ENCODE data around the gene OR2B2.
"Not testable (repeated sequence)": the region's sequence is repeated elsewhere in the genome, so short reads cannot be mapped to it uniquely, and the experiment has no call there.

The OR2B2 gene

DNA sequence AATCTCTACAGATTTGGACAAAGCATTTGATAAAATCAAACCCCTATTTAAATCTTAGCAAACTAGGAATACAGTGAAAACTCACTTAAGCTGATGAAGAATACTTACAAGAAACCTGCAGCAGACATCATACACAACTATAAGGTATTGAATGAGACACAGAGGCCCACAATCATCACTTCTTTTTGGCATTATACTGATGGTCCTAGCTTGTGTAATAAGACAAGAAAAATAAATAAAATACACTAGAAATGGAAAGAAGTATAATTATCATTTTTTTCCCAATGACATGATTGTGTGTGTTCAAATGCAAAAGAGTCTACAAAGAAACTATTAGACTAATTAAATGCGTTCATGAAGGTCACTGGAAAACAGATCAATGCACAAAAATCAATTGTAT is 36.0 kb upstream of the OR2B2 start:
- DNase-seq: no peak
- no peak overlapping the region for H3K4ac ChIP-seq (ENCODE audit: low read depth, low read length)
- no peak overlapping the region for H3K14ac ChIP-seq (ENCODE audit: low read length)
- H3K23ac ChIP-seq (ENCODE audit: low read length): no peak overlapping the region
- H4K8ac ChIP-seq (ENCODE audit: low read depth, low read length): no peak overlapping the region
- H3K18ac ChIP-seq (ENCODE audit: low read length): no peak overlapping the region
- no peaks in the 10 kb centered on the region for H3K27me3 ChIP-seq (ENCODE audit: insufficient read depth, low read length)
- H3K9me3 ChIP-seq (ENCODE audit: insufficient read depth, low read depth, low read length): no peaks in the 10 kb centered on the region
- H4K12ac ChIP-seq (ENCODE audit: low read depth, low read length): no peak overlapping the region
- H4K91ac ChIP-seq (ENCODE audit: low read depth, low read length): no peak overlapping the region
- no peak overlapping the region for H2AFZ ChIP-seq (ENCODE audit: insufficient read depth, low read length, poor library complexity)
- H3K36me3 ChIP-seq (ENCODE audit: control insufficient read depth in 1 of 2, insufficient read depth in 2 of 2, low read length in 2 of 2): no peaks in the 10 kb centered on the region
- no peak overlapping the region for H3K4me2 ChIP-seq (ENCODE audit: low read length)
- no peaks in the 10 kb centered on the region for H3K79me2 ChIP-seq (ENCODE audit: control insufficient read depth, insufficient read depth, low read length, poor library complexity)
- no peak overlapping the region for H3K4me3 ChIP-seq (ENCODE audit: low read depth, low read length)
- no peak overlapping the region for H2BK120ac ChIP-seq (ENCODE audit: insufficient read depth, low read length, poor library complexity)
- H2BK12ac ChIP-seq (ENCODE audit: low read length): no peak overlapping the region
- no peaks in the 10 kb centered on the region for H3K79me1 ChIP-seq (ENCODE audit: low read length)
- no peak overlapping the region for H2AK5ac ChIP-seq (ENCODE audit: low read length)
- H3K4me1 ChIP-seq (ENCODE audit: control insufficient read depth in 1 of 2, insufficient read depth in 2 of 2, low read length in 2 of 2): no peaks in the 10 kb centered on the region
- no peak overlapping the region for H3K27ac ChIP-seq (ENCODE audit: low read depth, low read length)
- no peak overlapping the region for H2BK5ac ChIP-seq (ENCODE audit: low read depth, low read length, poor library complexity)
- no CpG with 5 or more reads among the region's 1 CpG for WGBS (ENCODE audit: extremely low coverage, insufficient coverage, insufficient read length)
- no peak overlapping the region for H3K9ac ChIP-seq (ENCODE audit: low read length)

DNA sequence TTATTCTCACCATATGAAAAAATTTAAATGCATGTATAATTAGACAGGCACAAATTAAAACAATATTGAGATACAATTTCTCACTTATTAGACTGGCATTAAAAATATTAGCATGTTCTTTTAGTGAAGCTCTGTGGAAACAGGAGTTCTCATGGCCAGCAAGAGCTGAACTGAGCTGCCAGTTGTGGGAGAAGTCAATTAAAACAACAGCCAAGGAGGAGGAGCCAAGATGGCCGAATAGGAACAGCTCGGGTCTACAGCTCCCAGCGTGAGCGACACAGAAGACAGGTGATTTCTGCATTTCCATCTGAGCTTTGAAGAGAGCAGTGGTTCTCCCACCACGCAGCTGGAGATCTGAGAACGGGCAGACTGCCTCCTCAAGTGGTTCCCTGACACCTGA is 30.9 kb upstream of the OR2B2 start:
- DNase-seq; H2BK12ac ChIP-seq (ENCODE audit: low read length); H3K4me2 ChIP-seq (ENCODE audit: low read length); H4K91ac ChIP-seq (ENCODE audit: low read depth, low read length); H3K9me3 ChIP-seq (ENCODE audit: insufficient read depth, low read depth, low read length); H3K9ac ChIP-seq (ENCODE audit: low read length); H3K79me2 ChIP-seq (ENCODE audit: control insufficient read depth, insufficient read depth, low read length, poor library complexity); H2BK5ac ChIP-seq (ENCODE audit: low read depth, low read length, poor library complexity); H3K14ac ChIP-seq (ENCODE audit: low read length); H2AFZ ChIP-seq (ENCODE audit: insufficient read depth, low read length, poor library complexity); H3K4me3 ChIP-seq (ENCODE audit: low read depth, low read length); H3K27me3 ChIP-seq (ENCODE audit: insufficient read depth, low read length); H3K4ac ChIP-seq (ENCODE audit: low read depth, low read length); H3K36me3 ChIP-seq (ENCODE audit: control insufficient read depth in 1 of 2, insufficient read depth in 2 of 2, low read length in 2 of 2); H3K4me1 ChIP-seq (ENCODE audit: control insufficient read depth in 1 of 2, insufficient read depth in 2 of 2, low read length in 2 of 2); H4K12ac ChIP-seq (ENCODE audit: low read depth, low read length); H3K18ac ChIP-seq (ENCODE audit: low read length); H3K23ac ChIP-seq (ENCODE audit: low read length); H2BK120ac ChIP-seq (ENCODE audit: insufficient read depth, low read length, poor library complexity); H3K27ac ChIP-seq (ENCODE audit: low read depth, low read length); H2AK5ac ChIP-seq (ENCODE audit: low read length); H3K79me1 ChIP-seq (ENCODE audit: low read length); H4K8ac ChIP-seq (ENCODE audit: low read depth, low read length): not testable (repeated sequence)
- WGBS (ENCODE audit: extremely low coverage, insufficient coverage, insufficient read length): no CpG with 5 or more reads among the region's 6 CpGs

DNA sequence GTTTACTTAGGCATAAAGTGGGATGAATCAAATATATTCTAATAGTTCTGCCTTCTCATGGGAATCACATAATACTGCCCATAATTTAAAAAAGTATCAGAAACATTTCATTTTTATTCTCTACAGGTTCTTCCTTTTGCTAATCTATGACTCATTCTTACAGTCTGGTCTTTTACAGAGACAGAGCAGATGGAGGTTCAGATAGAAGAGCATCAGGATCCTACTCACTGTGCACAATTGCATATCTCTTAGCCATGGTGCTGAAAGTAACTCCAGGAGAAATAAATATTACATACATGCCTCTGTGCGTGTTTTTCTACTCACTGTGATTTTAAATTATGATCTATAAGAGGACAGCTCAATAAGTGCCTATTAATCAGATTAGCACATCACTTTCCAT is 28.6 kb upstream of the OR2B2 start:
- Histone ChIP-seq H3K27me3 (ENCODE audit: insufficient read depth, low read length) (no peaks in the 10 kb centered on the region), H3K4me2 (ENCODE audit: low read length) (no peak overlapping the region), H2BK12ac (ENCODE audit: low read length) (no peak overlapping the region), H3K4ac (ENCODE audit: low read depth, low read length) (no peak overlapping the region), H3K18ac (ENCODE audit: low read length) (no peak overlapping the region), H4K8ac (ENCODE audit: low read depth, low read length) (no peak overlapping the region), H2AK5ac (ENCODE audit: low read length) (no peak overlapping the region), H3K79me2 (ENCODE audit: control insufficient read depth, insufficient read depth, low read length, poor library complexity) (no peaks in the 10 kb centered on the region), H3K9me3 (ENCODE audit: insufficient read depth, low read depth, low read length) (no peaks in the 10 kb centered on the region), H2AFZ (ENCODE audit: insufficient read depth, low read length, poor library complexity) (no peak overlapping the region), H3K27ac (ENCODE audit: low read depth, low read length) (no peak overlapping the region), H4K12ac (ENCODE audit: low read depth, low read length) (no peak overlapping the region), H2BK5ac (ENCODE audit: low read depth, low read length, poor library complexity) (no peak overlapping the region), H2BK120ac (ENCODE audit: insufficient read depth, low read length, poor library complexity) (no peak overlapping the region), H3K4me1 (ENCODE audit: control insufficient read depth in 1 of 2, insufficient read depth in 2 of 2, low read length in 2 of 2) (no peaks in the 10 kb centered on the region), H3K9ac (ENCODE audit: low read length) (no peak overlapping the region), H3K36me3 (ENCODE audit: control insufficient read depth in 1 of 2, insufficient read depth in 2 of 2, low read length in 2 of 2) (no peaks in the 10 kb centered on the region), H4K91ac (ENCODE audit: low read depth, low read length) (no peak overlapping the region), H3K4me3 (ENCODE audit: low read depth, low read length) (no peak overlapping the region), H3K79me1 (ENCODE audit: low read length) (no peaks in the 10 kb centered on the region), H3K14ac (ENCODE audit: low read length) (no peak overlapping the region), H3K23ac (ENCODE audit: low read length) (no peak overlapping the region)
- no peak for DNase-seq
- WGBS (ENCODE audit: extremely low coverage, insufficient coverage, insufficient read length): no CpG with 5 or more reads among the region's 1 CpG

DNA sequence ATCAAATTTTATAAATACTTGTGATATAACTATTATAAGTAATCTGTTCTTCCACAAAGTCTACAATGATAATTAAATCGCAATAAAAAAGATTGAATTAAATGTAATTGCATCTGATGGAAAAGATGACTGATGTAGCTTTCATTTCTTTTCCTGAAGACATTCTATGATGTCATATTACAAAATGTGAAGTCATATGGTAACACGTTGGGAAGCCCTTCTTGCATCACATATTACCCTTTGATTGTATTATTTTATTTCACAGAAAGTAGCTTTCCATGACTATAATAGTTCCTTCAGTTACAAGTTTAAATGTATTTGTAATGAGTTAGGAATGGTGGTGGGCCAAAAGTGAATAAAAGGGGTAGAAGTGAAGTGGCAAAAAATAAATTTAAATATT is 19.0 kb upstream of the OR2B2 start:
- no peaks in the 10 kb centered on the region for H3K27me3 ChIP-seq (ENCODE audit: insufficient read depth, low read length)
- no peak overlapping the region for H4K8ac ChIP-seq (ENCODE audit: low read depth, low read length)
- no peak overlapping the region for H2BK12ac ChIP-seq (ENCODE audit: low read length)
- H3K36me3 ChIP-seq (ENCODE audit: control insufficient read depth in 1 of 2, insufficient read depth in 2 of 2, low read length in 2 of 2): no peaks in the 10 kb centered on the region
- H3K9ac ChIP-seq (ENCODE audit: low read length): no peak overlapping the region
- WGBS (ENCODE audit: extremely low coverage, insufficient coverage, insufficient read length): no CpG with 5 or more reads among the region's 2 CpGs
- H3K27ac ChIP-seq (ENCODE audit: low read depth, low read length): no peak overlapping the region
- H3K4me3 ChIP-seq (ENCODE audit: low read depth, low read length): no peak overlapping the region
- no peak overlapping the region for H3K4me2 ChIP-seq (ENCODE audit: low read length)
- H3K23ac ChIP-seq (ENCODE audit: low read length): no peak overlapping the region
- no peak overlapping the region for H2AFZ ChIP-seq (ENCODE audit: insufficient read depth, low read length, poor library complexity)
- H3K79me2 ChIP-seq (ENCODE audit: control insufficient read depth, insufficient read depth, low read length, poor library complexity): no peaks in the 10 kb centered on the region
- H4K12ac ChIP-seq (ENCODE audit: low read depth, low read length): no peak overlapping the region
- peaks cover 2% of the 10 kb centered on the region for H3K9me3 ChIP-seq (ENCODE audit: insufficient read depth, low read depth, low read length)
- H3K4me1 ChIP-seq (ENCODE audit: control insufficient read depth in 1 of 2, insufficient read depth in 2 of 2, low read length in 2 of 2): no peaks in the 10 kb centered on the region
- H2AK5ac ChIP-seq (ENCODE audit: low read length): no peak overlapping the region
- H3K4ac ChIP-seq (ENCODE audit: low read depth, low read length): no peak overlapping the region
- no peak for DNase-seq
- H3K79me1 ChIP-seq (ENCODE audit: low read length): no peaks in the 10 kb centered on the region
- no peak overlapping the region for H2BK120ac ChIP-seq (ENCODE audit: insufficient read depth, low read length, poor library complexity)
- H3K18ac ChIP-seq (ENCODE audit: low read length): no peak overlapping the region
- H3K14ac ChIP-seq (ENCODE audit: low read length): no peak overlapping the region
- no peak overlapping the region for H4K91ac ChIP-seq (ENCODE audit: low read depth, low read length)
- H2BK5ac ChIP-seq (ENCODE audit: low read depth, low read length, poor library complexity): no peak overlapping the region

All from trophoblast cell (in vitro differentiated cells and primary cell).